SK-N-SH treated with all-trans-retinoic acid at 6 μM for 48 hours (cell line): ENCODE measurements around the gene KDM4C.

Source experiments
- ESRRG ChIP-seq: fragments of 250-450 bp; sonication (Bioruptor Pico); IDR thresholded peaks from 2 replicates; pipeline ENCODE4 v1.6.1; 2021; ENCODE audit warnings: mild to moderate bottlenecking
- GLIS3 ChIP-seq: fragments of 250-450 bp; sonication (Bioruptor Pico); IDR thresholded peaks from 2 replicates; pipeline ENCODE4 v1.5.0; 2020; ENCODE audit warnings: mild to moderate bottlenecking, moderate library complexity
- OSR1 ChIP-seq: fragments of 250-450 bp; sonication (Bioruptor Pico); IDR thresholded peaks from 2 replicates; pipeline ENCODE4 v1.8.0; 2022; ENCODE audit warnings: moderate library complexity, mild to moderate bottlenecking, inconsistent platforms
- RARB ChIP-seq: fragments of 250-450 bp; sonication (Bioruptor Pico); IDR thresholded peaks from 2 replicates; pipeline ENCODE4 v1.8.0; 2021; ENCODE audit warnings: mild to moderate bottlenecking, moderate library complexity
- SNAI2 ChIP-seq: fragments of 250-450 bp; sonication (Bioruptor Pico); IDR thresholded peaks from 2 replicates; pipeline ENCODE4 v1.5.0; 2020; ENCODE audit warnings: mild to moderate bottlenecking, moderate library complexity
- TOX ChIP-seq: fragments of 250-450 bp; sonication (Bioruptor Pico); IDR thresholded peaks from 2 replicates; pipeline ENCODE4 v1.8.0; 2021; ENCODE audit warnings: mild to moderate bottlenecking, moderate library complexity, borderline replicate concordance
- ZFP3 ChIP-seq: fragments of 250-450 bp; sonication (Bioruptor Pico); IDR thresholded peaks from 2 replicates; pipeline ENCODE4 v1.5.0; 2020; ENCODE audit warnings: mild to moderate bottlenecking, moderate library complexity
- TF ChIP-seq, protein P1 (sequence below): fragments of 250-450 bp; sonication (Bioruptor Pico); IDR thresholded peaks from 2 replicates; pipeline ENCODE4 v1.8.0; 2021; ENCODE audit warnings: low read depth, mild to moderate bottlenecking, moderate library complexity, borderline replicate concordance
- TF ChIP-seq, protein P2 (sequence below): fragments of 250-450 bp; sonication (Bioruptor Pico); IDR thresholded peaks from 2 replicates; pipeline ENCODE4 v1.5.0; 2020; ENCODE audit warnings: mild to moderate bottlenecking, moderate library complexity

DNA sequence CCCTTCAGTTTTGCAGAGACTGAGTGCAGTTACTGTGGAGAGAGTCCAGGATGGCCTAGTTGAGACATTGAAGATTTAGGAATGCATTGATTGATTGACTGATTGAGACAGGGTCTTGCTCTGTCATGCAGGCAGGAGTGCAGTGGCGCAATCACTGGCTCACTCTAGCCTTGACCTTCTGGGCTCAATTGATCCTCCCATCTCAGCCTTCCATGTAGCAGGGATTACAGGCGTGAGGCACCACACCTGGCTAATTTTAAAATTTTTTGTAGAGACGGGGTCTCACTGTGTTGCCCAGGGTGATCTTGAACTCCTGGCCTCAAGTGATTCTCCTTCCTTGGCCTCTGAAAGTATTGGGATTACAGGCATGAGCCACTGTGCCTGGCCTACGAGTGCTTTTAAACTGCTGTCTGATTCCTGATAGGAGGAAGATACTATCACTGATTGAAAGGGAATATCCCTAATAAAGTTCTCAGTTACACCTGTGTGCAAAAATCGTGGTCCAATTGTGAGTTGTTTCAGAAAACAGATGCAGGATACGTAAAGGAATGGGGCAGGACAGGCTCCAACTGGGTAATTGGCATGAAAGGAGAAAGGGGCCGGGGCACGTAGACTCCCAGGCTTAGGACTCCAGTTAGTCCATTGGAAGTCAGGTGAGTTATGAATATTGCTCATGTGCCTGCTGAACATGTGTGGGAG lies 87.5 kb downstream of the KDM4C start:
- TF ChIP-seq GLIS3 (CRISPR knock-in tag) = no peak
- TF ChIP-seq ZFP3 (CRISPR knock-in tag) = no peak
- TF ChIP-seq OSR1 (CRISPR knock-in tag) = no peak
- TF ChIP-seq, protein P1, sequence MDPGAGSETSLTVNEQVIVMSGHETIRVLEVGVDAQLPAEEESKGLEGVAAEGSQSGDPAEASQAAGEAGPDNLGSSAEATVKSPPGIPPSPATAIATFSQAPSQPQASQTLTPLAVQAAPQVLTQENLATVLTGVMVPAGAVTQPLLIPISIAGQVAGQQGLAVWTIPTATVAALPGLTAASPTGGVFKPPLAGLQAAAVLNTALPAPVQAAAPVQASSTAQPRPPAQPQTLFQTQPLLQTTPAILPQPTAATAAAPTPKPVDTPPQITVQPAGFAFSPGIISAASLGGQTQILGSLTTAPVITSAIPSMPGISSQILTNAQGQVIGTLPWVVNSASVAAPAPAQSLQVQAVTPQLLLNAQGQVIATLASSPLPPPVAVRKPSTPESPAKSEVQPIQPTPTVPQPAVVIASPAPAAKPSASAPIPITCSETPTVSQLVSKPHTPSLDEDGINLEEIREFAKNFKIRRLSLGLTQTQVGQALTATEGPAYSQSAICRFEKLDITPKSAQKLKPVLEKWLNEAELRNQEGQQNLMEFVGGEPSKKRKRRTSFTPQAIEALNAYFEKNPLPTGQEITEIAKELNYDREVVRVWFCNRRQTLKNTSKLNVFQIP = no peak
- TF ChIP-seq SNAI2 (CRISPR knock-in tag) = no peak
- no peak for TF ChIP-seq RARB (CRISPR knock-in tag)
- TF ChIP-seq, protein P2, sequence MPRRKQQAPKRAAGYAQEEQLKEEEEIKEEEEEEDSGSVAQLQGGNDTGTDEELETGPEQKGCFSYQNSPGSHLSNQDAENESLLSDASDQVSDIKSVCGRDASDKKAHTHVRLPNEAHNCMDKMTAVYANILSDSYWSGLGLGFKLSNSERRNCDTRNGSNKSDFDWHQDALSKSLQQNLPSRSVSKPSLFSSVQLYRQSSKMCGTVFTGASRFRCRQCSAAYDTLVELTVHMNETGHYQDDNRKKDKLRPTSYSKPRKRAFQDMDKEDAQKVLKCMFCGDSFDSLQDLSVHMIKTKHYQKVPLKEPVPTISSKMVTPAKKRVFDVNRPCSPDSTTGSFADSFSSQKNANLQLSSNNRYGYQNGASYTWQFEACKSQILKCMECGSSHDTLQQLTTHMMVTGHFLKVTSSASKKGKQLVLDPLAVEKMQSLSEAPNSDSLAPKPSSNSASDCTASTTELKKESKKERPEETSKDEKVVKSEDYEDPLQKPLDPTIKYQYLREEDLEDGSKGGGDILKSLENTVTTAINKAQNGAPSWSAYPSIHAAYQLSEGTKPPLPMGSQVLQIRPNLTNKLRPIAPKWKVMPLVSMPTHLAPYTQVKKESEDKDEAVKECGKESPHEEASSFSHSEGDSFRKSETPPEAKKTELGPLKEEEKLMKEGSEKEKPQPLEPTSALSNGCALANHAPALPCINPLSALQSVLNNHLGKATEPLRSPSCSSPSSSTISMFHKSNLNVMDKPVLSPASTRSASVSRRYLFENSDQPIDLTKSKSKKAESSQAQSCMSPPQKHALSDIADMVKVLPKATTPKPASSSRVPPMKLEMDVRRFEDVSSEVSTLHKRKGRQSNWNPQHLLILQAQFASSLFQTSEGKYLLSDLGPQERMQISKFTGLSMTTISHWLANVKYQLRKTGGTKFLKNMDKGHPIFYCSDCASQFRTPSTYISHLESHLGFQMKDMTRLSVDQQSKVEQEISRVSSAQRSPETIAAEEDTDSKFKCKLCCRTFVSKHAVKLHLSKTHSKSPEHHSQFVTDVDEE (CRISPR knock-in tag) = no peak
- TF ChIP-seq TOX (CRISPR knock-in tag) = no peak
- TF ChIP-seq ESRRG (CRISPR knock-in tag) = no peak
